GM23338 (cell line): ENCODE measurements around the gene USH2A.

Experiments
- CTCF ChIP-seq, 2 experiments: fragments of 200-600 bp in 1 of 2; sonication (generic) in 1 of 2; conservative IDR thresholded peaks; 2 replicates each; pipeline versions ENCODE4 v1.5.1 to v1.6.1; 2016 to 2017; ENCODE audit warnings: antibody characterized with exemption in 2 of 2, low read depth in 2 of 2, mild to moderate bottlenecking in 2 of 2, moderate library complexity in 1 of 2
- ETS1 ChIP-seq: IDR thresholded peaks from 2 replicates; pipeline ENCODE4 v1.6.1; 2016; ENCODE audit warnings: antibody characterized with exemption
- EZH2 ChIP-seq: fragments of 200-600 bp; sonication (generic); IDR thresholded peaks from one replicate; pipeline ENCODE4 v1.8.0; 2017; ENCODE audit warnings: antibody characterized with exemption, mild to moderate bottlenecking, low read depth; ENCODE audit not compliant: unreplicated experiment
- EZH2phosphoT487 ChIP-seq: fragments of 200-600 bp; sonication (generic); IDR thresholded peaks from one replicate; pipeline ENCODE4 v1.8.1; 2018; ENCODE audit warnings: antibody characterized with exemption; ENCODE audit not compliant: unreplicated experiment
- JUNB ChIP-seq: IDR thresholded peaks from one replicate; pipeline ENCODE4 v1.6.1; 2016; ENCODE audit warnings: antibody characterized with exemption; ENCODE audit not compliant: unreplicated experiment
- POLR2AphosphoS5 ChIP-seq: IDR thresholded peaks from 2 replicates; pipeline ENCODE4 v1.6.1; 2016; ENCODE audit warnings: antibody characterized with exemption, low read depth
- REST ChIP-seq: IDR thresholded peaks from one replicate; pipeline ENCODE4 v1.6.1; 2018; ENCODE audit warnings: antibody characterized with exemption; ENCODE audit not compliant: unreplicated experiment

GRCh38 chr1:216258856-216259255 is 164.4 kb downstream of the USH2A start:
- TF ChIP-seq ETS1 (no peak), POLR2AphosphoS5 (no peak), CTCF (conservative IDR thresholded peaks at IDR 0.05; ENCODE audit: low read depth in 2 of 2) (no peak), EZH2 (no peak), JUNB (no peak), REST (no peak), EZH2phosphoT487 (no peak)
